ENCODE data around the gene RAB11FIP4.

GRCh38 chr17:31472137-31472536 is 80.7 kb downstream of the RAB11FIP4 start:
- TF ChIP-seq CTCF (IDR thresholded peaks at IDR 0.05) (no peak), ZFX (IDR thresholded peaks at IDR 0.05; ENCODE audit: borderline replicate concordance) (no peak)

Data from 22Rv1 (cell line).